ENCODE results near the gene NELFB. TPM values are rescaled to one million over a fixed set of nuclear protein-coding genes. Genes with fewer than 3 reads are reported as not detected.

The NELFB gene
- total RNA-seq, 4 donors from 2014 or later: 28.1 to 90.5 (median 53.9) TPM

GRCh38 chr9:137227853-137228505 lies 27.1 kb upstream of the NELFB start:
- no peak overlapping the region for H3K4me3 ChIP-seq
- DNase-seq: no peak
- H3K36me3 ChIP-seq: no peaks in the 10 kb centered on the region
- H3K9me3 ChIP-seq: no peaks in the 10 kb centered on the region
- H3K27ac ChIP-seq: no peak overlapping the region
- in situ Hi-C loops (cut with MboI; ENCODE audit: low pct_ligation_motif_present in 1 of 4, low pct_unique_long_range_greater_than_20kb in 1 of 4, low sequenced_read_pairs in 3 of 4) (loop anchor here in 1 of 4 donors (10.0 kb wide), 1 partner anchor 103 kb away; no protein-coding TSS in a partner anchor), intact Hi-C loops (cut with DNase I; ENCODE audit: low total_unique reads) (loop anchor here (5.0 kb wide), 1 partner anchor 101 kb away; no protein-coding TSS in a partner anchor)
- WGBS, 2 donors (ENCODE audit: low coverage in 1 of 2): 18% methylated on average over 12 of the region's 18 CpGs; no CpG with 5 or more reads in 1 of the 2 donors
- peaks cover 51% of the 10 kb centered on the region for H3K27me3 ChIP-seq
- peaks cover 13 to 42% (median 29%) of the 10 kb centered on the region in 4 donors for H3K4me1 ChIP-seq
- TF ChIP-seq EP300 (IDR thresholded peaks at IDR 0.05; ENCODE audit: low read depth): no peak
- TF ChIP-seq POLR2AphosphoS5 (IDR thresholded peaks at IDR 0.05): no peak
- no peak for TF ChIP-seq POLR2A (IDR thresholded peaks at IDR 0.05)

GRCh38 chr9:137228506-137228967 lies 26.6 kb upstream of the NELFB start:
- Histone ChIP-seq H3K4me3 (no peak overlapping the region), H3K27me3 (peaks cover 56% of the 10 kb centered on the region), H3K27ac (no peak overlapping the region), H3K4me1 (peaks cover 13 to 46% (median 27%) of the 10 kb centered on the region in 4 donors), H3K36me3 (no peaks in the 10 kb centered on the region), H3K9me3 (no peaks in the 10 kb centered on the region)
- WGBS, 2 donors (ENCODE audit: low coverage in 1 of 2): 44% methylated on average over 22 of the region's 29 CpGs; no CpG with 5 or more reads in 1 of the 2 donors
- in situ Hi-C loops (cut with MboI; ENCODE audit: low pct_ligation_motif_present in 1 of 4, low pct_unique_long_range_greater_than_20kb in 1 of 4, low sequenced_read_pairs in 3 of 4) (loop anchor here in 1 of 4 donors (10.0 kb wide), 1 partner anchor 104 kb away; no protein-coding TSS in a partner anchor), intact Hi-C loops (cut with DNase I; ENCODE audit: low total_unique reads) (loop anchor here (5.0 kb wide), 1 partner anchor 101 kb away; no protein-coding TSS in a partner anchor)
- DNase-seq: no peak
- TF ChIP-seq EP300 (IDR thresholded peaks at IDR 0.05; ENCODE audit: low read depth) (no peak), CTCF (IDR thresholded peaks at IDR 0.05) (no peak), POLR2A (IDR thresholded peaks at IDR 0.05) (no peak), POLR2AphosphoS5 (IDR thresholded peaks at IDR 0.05) (no peak)

- Histone ChIP-seq H3K4me3 (no peak overlapping the region), H3K27me3 (peaks cover 63% of the 10 kb centered on the region), H3K9me3 (no peaks in the 10 kb centered on the region), H3K27ac (no peak overlapping the region), H3K36me3 (no peaks in the 10 kb centered on the region), H3K4me1 (peaks cover 8 to 41% (median 23%) of the 10 kb centered on the region in 4 donors)
- DNase-seq: no peak
- TF ChIP-seq CTCF (IDR thresholded peaks at IDR 0.05) (no peak), POLR2AphosphoS5 (IDR thresholded peaks at IDR 0.05) (no peak), POLR2A (IDR thresholded peaks at IDR 0.05) (no peak), EP300 (IDR thresholded peaks at IDR 0.05; ENCODE audit: low read depth) (no peak)
- WGBS, 2 donors (ENCODE audit: low coverage in 1 of 2): 56% methylated on average over 25 of the region's 27 CpGs; no CpG with 5 or more reads in 1 of the 2 donors
- in situ Hi-C loops (cut with MboI; ENCODE audit: low pct_ligation_motif_present in 1 of 4, low pct_unique_long_range_greater_than_20kb in 1 of 4, low sequenced_read_pairs in 3 of 4) (loop anchor here in 1 of 4 donors (10.0 kb wide), 1 partner anchor 104 kb away; no protein-coding TSS in a partner anchor), intact Hi-C loops (cut with DNase I; ENCODE audit: low total_unique reads) (loop anchor here (5.0 kb wide), 1 partner anchor 102 kb away; no protein-coding TSS in a partner anchor)
Measured at GRCh38 chr9:137228968-137229896, 25.9 kb upstream of the NELFB start.

GRCh38 chr9:137229903-137230704 lies 25.0 kb upstream of the NELFB start:
- intact Hi-C loops (cut with DNase I; ENCODE audit: low total_unique reads): loop anchor here (5.0 kb wide), 1 partner anchor 103 kb away; no protein-coding TSS in a partner anchor
- no peaks in the 10 kb centered on the region for H3K9me3 ChIP-seq
- peaks cover 5 to 41% (median 22%) of the 10 kb centered on the region in 4 donors for H3K4me1 ChIP-seq
- H3K27me3 ChIP-seq: peaks cover 71% of the 10 kb centered on the region
- H3K27ac ChIP-seq: no peak overlapping the region
- DNase-seq: no peak
- H3K36me3 ChIP-seq: no peaks in the 10 kb centered on the region
- 39% methylated on average over 24 of the region's 31 CpGs; no CpG with 5 or more reads in 1 of the 2 donors for WGBS, 2 donors (ENCODE audit: low coverage in 1 of 2)
- no peak overlapping the region for H3K4me3 ChIP-seq
- no peak for TF ChIP-seq POLR2AphosphoS5 (IDR thresholded peaks at IDR 0.05)
- no peak for TF ChIP-seq CTCF (IDR thresholded peaks at IDR 0.05)
- no peak for TF ChIP-seq EP300 (IDR thresholded peaks at IDR 0.05; ENCODE audit: low read depth)
- TF ChIP-seq POLR2A (IDR thresholded peaks at IDR 0.05): no peak
- in situ Hi-C loops (cut with MboI; ENCODE audit: low pct_ligation_motif_present in 1 of 4, low pct_unique_long_range_greater_than_20kb in 1 of 4, low sequenced_read_pairs in 3 of 4): loop anchor here in 2 of 4 donors (10.0 kb wide), 1 partner anchor 105 kb away; no protein-coding TSS in a partner anchor

Measured in transverse colon (tissue), 4 donors.